Natural killer cell (primary cell): Measurements from ENCODE around the gene ATF5. TPM values are rescaled to one million over a fixed set of nuclear protein-coding genes. Genes with fewer than 3 reads are reported as not detected.

Source experiments
- ATAC-seq, 3 donors: fragments of 150-1000 bp in 2 of 3; fragments of 200-7000 bp in 1 of 3; cut with Tn5 transposase; 1 replicate in 1 of 3; 2 replicates in 2 of 3; pipeline ENCODE4 v1.10.0; 2021; ENCODE audit warnings: mild to moderate bottlenecking in 2 of 3, moderate library complexity in 2 of 3
- DNase-seq, 2 donors: peaks; one replicate each; pipeline versions ENCODE4 v3.0.0 to v3.0.0-alpha.2; 2013 to 2021; ENCODE audit warnings: mixed read lengths in 1 of 2
- H3K27ac ChIP-seq: one replicate; pipeline ENCODE4 v1.5.1; 2013; ENCODE audit warnings: mild to moderate bottlenecking, low read length
- H3K27me3 ChIP-seq: one replicate; pipeline ENCODE4 v1.6.1; 2013; ENCODE audit warnings: low read length; ENCODE audit not compliant: control insufficient read depth, insufficient read depth
- H3K36me3 ChIP-seq: one replicate; pipeline ENCODE4 v1.6.1; 2013; ENCODE audit warnings: low read length; ENCODE audit not compliant: control insufficient read depth, insufficient read depth
- H3K4me1 ChIP-seq: one replicate; pipeline ENCODE4 v1.6.1; 2013; ENCODE audit warnings: low read length; ENCODE audit not compliant: control insufficient read depth, insufficient read depth
- H3K4me3 ChIP-seq: one replicate; pipeline ENCODE4 v1.5.1; 2013; ENCODE audit warnings: low read length
- H3K9me3 ChIP-seq: one replicate; pipeline ENCODE4 v1.6.1; 2013; ENCODE audit warnings: low read length; ENCODE audit not compliant: control insufficient read depth, insufficient read depth
- H3K27ac Mint-ChIP-seq, 2 donors: one replicate each; pipeline ENCODE4 v1.8.0; 2022; ENCODE audit warnings: mild to moderate bottlenecking in 2 of 2, mixed read lengths in 2 of 2, moderate library complexity in 1 of 2
- H3K27me3 Mint-ChIP-seq, 2 donors: one replicate each; pipeline ENCODE4 v1.8.0; 2022; ENCODE audit warnings: low read depth in 2 of 2, mixed read lengths in 2 of 2
- H3K36me3 Mint-ChIP-seq: one replicate; pipeline ENCODE4 v1.8.0; 2022; ENCODE audit warnings: mixed read lengths
- H3K4me1 Mint-ChIP-seq, 2 donors: one replicate each; pipeline ENCODE4 v1.8.0; 2022; ENCODE audit warnings: mixed read lengths in 2 of 2
- H3K4me3 Mint-ChIP-seq: one replicate; pipeline ENCODE4 v1.8.0; 2022; ENCODE audit warnings: mild to moderate bottlenecking, moderate library complexity, mixed read lengths
- H3K9me3 Mint-ChIP-seq, 2 donors: one replicate each; pipeline ENCODE4 v1.8.0; 2022; ENCODE audit warnings: mixed read lengths in 2 of 2
- CTCF ChIP-seq: fragments of 200-600 bp; IDR thresholded peaks from one replicate; pipeline ENCODE4 v1.8.0; 2022; ENCODE audit warnings: antibody characterized with exemption
- WGBS: methylation state at CpG from one replicate; pipeline ENCODE4 v1.1.7; 2013; ENCODE audit warnings: missing lambda C conversion rate; ENCODE audit not compliant: insufficient coverage; 5-methylcytosine and 5-hydroxymethylcytosine counted together
- intact Hi-C: fragments of 100-400 bp; cut with micrococcal nuclease; formaldehyde crosslinking; loops from one replicate; pipeline ENCODE4 v1.14.2; 2022
- total RNA-seq, 4 donors: library from RNA; stranded (reverse); fragments of 120-200 nt in 1 of 4; gene quantifications; one replicate each; pipeline versions ENCODE4 v1.2.3 to v1.2.4, GENCODE V29; 2013 to 2022

ATF5 gene
- total RNA-seq, 3 donors from 2014 or later (not counting 1 experiment from before 2014, with no cell fraction given), result 11.7 to 15.4 (median 14.2) TPM

GRCh38 chr19:49952906-49953305, 23.9 kb downstream of the ATF5 start:
- H3K27me3 ChIP-seq, result no peaks in the 10 kb centered on the region
- no peak overlapping the region for H3K27ac Mint-ChIP-seq
- H3K4me3 Mint-ChIP-seq, result no peak overlapping the region
- no peaks in the 10 kb centered on the region for H3K9me3 Mint-ChIP-seq
- no peaks in the 10 kb centered on the region for H3K36me3 Mint-ChIP-seq
- H3K4me1 Mint-ChIP-seq, result peaks cover 9 to 12% of the 10 kb centered on the region in 2 donors
- no peaks in the 10 kb centered on the region for H3K9me3 ChIP-seq
- no peak for ATAC-seq
- TF ChIP-seq CTCF, result no peak
- no peak overlapping the region for H3K27ac ChIP-seq
- H3K4me3 ChIP-seq, result no peak overlapping the region
- no peaks in the 10 kb centered on the region for H3K4me1 ChIP-seq
- peaks cover 29% of the 10 kb centered on the region in 2 donors for H3K27me3 Mint-ChIP-seq
- 87% methylated on average over 13 of the region's 13 CpGs for WGBS
- intact Hi-C loops, result no loop called here
- DNase-seq, result no peak
- no peaks in the 10 kb centered on the region for H3K36me3 ChIP-seq

GRCh38 chr19:49953416-49953815, 24.4 kb downstream of the ATF5 start:
- ATAC-seq (no peak), DNase-seq (no peak)
- Histone ChIP-seq H3K4me1 (no peaks in the 10 kb centered on the region), H3K27me3 (no peaks in the 10 kb centered on the region), H3K9me3 (no peaks in the 10 kb centered on the region), H3K27ac (no peak overlapping the region), H3K36me3 (no peaks in the 10 kb centered on the region), H3K4me3 (no peak overlapping the region)
- no peak for TF ChIP-seq CTCF
- H3K27ac Mint-ChIP-seq, result no peak overlapping the region
- H3K9me3 Mint-ChIP-seq, result no peaks in the 10 kb centered on the region
- H3K4me3 Mint-ChIP-seq, result no peak overlapping the region
- 70% methylated on average over 7 of the region's 7 CpGs for WGBS
- peaks cover 9 to 12% of the 10 kb centered on the region in 2 donors for H3K4me1 Mint-ChIP-seq
- intact Hi-C loops, result no loop called here
- H3K36me3 Mint-ChIP-seq, result no peaks in the 10 kb centered on the region
- H3K27me3 Mint-ChIP-seq, result peaks cover 29% of the 10 kb centered on the region in 2 donors

- H3K36me3 ChIP-seq, result no peaks in the 10 kb centered on the region
- no peaks in the 10 kb centered on the region for H3K27me3 ChIP-seq
- Mint-ChIP-seq H3K4me3 (no peak overlapping the region), H3K36me3 (no peaks in the 10 kb centered on the region), H3K27me3 (peaks cover 29% of the 10 kb centered on the region in 2 donors), H3K4me1 (peaks cover 9 to 12% of the 10 kb centered on the region in 2 donors), H3K27ac (no peak overlapping the region), H3K9me3 (no peaks in the 10 kb centered on the region)
- DNase-seq, result no peak
- intact Hi-C loops, result no loop called here
- no peak for TF ChIP-seq CTCF
- H3K4me3 ChIP-seq, result no peak overlapping the region
- ATAC-seq, result no peak
- 34% methylated on average over 12 of the region's 12 CpGs for WGBS
- no peak overlapping the region for H3K27ac ChIP-seq
- H3K9me3 ChIP-seq, result no peaks in the 10 kb centered on the region
- no peaks in the 10 kb centered on the region for H3K4me1 ChIP-seq
Observed at GRCh38 chr19:49954092-49954829, 25.3 kb downstream of the ATF5 start.

GRCh38 chr19:49954933-49955332, 25.9 kb downstream of the ATF5 start:
- ATAC-seq (no peak), DNase-seq (no peak)
- Mint-ChIP-seq H3K36me3 (no peaks in the 10 kb centered on the region), H3K4me3 (no peak overlapping the region), H3K9me3 (no peaks in the 10 kb centered on the region), H3K27me3 (peaks cover 28 to 29% of the 10 kb centered on the region in 2 donors), H3K27ac (no peak overlapping the region), H3K4me1 (peaks cover 9 to 12% of the 10 kb centered on the region in 2 donors)
- Histone ChIP-seq H3K27me3 (no peaks in the 10 kb centered on the region), H3K4me3 (no peak overlapping the region), H3K27ac (no peak overlapping the region), H3K4me1 (no peaks in the 10 kb centered on the region), H3K9me3 (no peaks in the 10 kb centered on the region), H3K36me3 (no peaks in the 10 kb centered on the region)
- intact Hi-C loops, result no loop called here
- no peak for TF ChIP-seq CTCF
- WGBS, result 95% methylated on average over 11 of the region's 11 CpGs
